ENCODE results near the gene FAM53C.
A peak's percentile ranks its signal among the peaks of the same experiment; 100 is the strongest.
"Not testable (repeated sequence)": the region's sequence is repeated elsewhere in the genome, so short reads cannot be mapped to it uniquely, and the experiment has no call there.

FAM53C gene

DNA sequence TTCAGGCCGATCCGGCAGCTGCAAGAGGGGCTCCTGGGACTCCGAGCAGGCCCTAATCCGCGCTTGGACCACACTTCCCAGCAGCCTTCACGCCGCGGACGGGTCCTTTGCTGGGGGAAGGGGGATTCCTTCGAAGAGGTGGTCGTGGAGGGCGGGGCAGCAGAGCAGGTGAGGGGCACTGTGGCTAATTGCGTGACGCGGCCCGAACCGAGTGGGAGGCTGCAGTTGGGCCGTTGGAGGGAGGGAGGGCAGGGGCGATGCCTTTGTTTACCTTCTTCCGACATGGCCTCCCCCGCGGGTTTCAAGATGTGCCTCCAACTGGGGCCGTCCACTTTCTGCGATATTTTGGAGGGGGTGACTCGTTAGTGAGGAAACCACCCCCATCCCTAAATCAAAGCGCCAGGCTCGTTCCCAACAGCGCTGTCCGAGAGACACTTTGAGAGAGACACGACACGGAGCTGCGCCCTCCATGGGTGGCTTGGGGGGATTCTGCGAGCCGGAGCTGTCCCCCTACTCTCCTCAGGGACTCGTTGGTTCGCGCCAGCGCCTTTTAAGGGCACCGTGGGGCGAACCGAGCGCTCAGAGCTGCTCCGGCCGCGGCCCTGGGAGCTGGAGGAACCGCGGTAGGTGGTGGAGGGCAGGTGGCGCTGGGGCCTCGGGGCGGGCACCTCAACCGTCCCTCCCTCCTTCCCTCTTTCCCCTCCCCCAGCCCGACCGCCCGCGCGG is at the start of gene FAM53C:
Gene FAM53C (plus strand): TSS at position 582 of the 726 bp plus-strand sequence. CDS start 3,070 bp downstream, outside the sequence.
- Mint-ChIP-seq H3K4me1 (peaks cover 25% of the 10 kb centered on the region), H3K36me3 (peaks cover 5% of the 10 kb centered on the region), H3K4me3 (peak within 1 kb of the TSS; percentile 96), H3K27me3 (no peaks in the 10 kb centered on the region), H3K27ac (peak within 1 kb of the TSS; percentile 100), H3K9me3 (no peaks in the 10 kb centered on the region)
- peak; percentile 98 to 99 for DNase-seq (ENCODE audit: low spot score in 2 of 2)
- peak; percentile 82 for ATAC-seq (ENCODE audit: low read depth)

DNA sequence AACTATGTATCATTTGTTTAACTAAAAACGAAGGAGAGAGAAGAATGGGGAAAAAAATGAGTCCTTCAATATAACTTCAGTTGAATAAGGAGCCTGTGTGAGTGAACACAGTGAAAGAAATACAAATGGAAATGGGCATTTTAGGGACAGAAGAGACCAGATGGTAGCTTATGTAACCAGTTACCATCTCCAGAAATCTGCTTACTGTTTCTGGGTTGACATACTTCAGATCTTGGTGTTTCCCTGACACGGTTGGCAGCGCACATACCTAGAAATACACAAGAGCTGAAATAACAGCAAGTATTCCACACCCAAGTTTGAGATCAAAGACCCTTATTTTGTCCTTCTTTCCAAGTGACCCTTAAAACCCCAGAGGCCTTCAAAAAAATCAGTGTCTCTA is 48.8 kb upstream of the FAM53C start:
- no peaks in the 10 kb centered on the region for H3K27me3 Mint-ChIP-seq
- no peak overlapping the region for H3K27ac Mint-ChIP-seq
- H3K9me3 Mint-ChIP-seq, result no peaks in the 10 kb centered on the region
- ATAC-seq (ENCODE audit: low read depth) (no peak), DNase-seq (ENCODE audit: low spot score in 2 of 2) (no peak)
- H3K4me1 Mint-ChIP-seq, result peaks cover 4% of the 10 kb centered on the region
- no peaks in the 10 kb centered on the region for H3K36me3 Mint-ChIP-seq
- H3K4me3 Mint-ChIP-seq, result no peak overlapping the region

DNA sequence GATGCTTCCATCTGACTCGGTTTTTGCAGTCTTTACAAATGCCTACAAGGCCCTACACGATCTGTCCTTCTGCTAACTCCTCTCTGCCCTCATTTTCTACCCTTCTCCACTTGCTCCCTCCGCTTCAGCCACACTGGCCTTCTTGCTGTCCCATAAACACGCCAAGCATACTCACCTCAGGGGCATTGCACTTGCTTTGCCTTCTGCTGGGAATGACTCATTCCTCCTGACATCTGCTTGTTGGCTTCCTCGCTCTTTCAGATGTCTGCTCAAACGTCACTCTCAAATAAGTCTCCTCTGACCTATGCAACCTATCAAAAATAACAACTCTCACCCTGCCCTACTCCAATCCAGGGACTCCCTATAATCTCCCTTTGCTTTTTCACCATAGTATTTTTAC is 34.7 kb upstream of the FAM53C start:
- H3K4me1 Mint-ChIP-seq, result no peaks in the 10 kb centered on the region
- H3K9me3 Mint-ChIP-seq, result no peaks in the 10 kb centered on the region
- no peak for ATAC-seq (ENCODE audit: low read depth)
- no peak overlapping the region for H3K27ac Mint-ChIP-seq
- H3K36me3 Mint-ChIP-seq, result peaks cover 4% of the 10 kb centered on the region
- no peak for DNase-seq (ENCODE audit: low spot score in 2 of 2)
- no peaks in the 10 kb centered on the region for H3K27me3 Mint-ChIP-seq
- no peak overlapping the region for H3K4me3 Mint-ChIP-seq

DNA sequence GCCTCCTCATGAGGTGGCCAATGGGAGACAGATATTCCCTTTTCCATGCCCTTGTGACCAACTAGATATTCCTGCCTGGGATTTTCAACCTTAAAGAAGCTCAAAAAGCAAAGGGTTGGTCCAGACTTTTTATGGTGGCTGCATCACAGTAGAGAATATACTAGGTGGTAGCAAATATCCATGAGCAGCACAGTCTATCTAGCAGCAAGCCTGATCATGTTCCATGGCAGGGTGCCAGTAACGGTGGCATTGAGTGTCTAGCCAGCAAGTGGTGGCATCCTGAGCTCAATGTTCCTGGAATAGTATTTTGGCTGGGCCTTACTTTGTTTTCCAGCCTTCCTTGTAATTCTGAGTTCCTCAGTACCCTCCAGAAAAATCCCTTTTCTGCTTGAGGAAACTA is 32.3 kb upstream of the FAM53C start:
- Mint-ChIP-seq H3K4me3 (no peak overlapping the region), H3K9me3 (no peaks in the 10 kb centered on the region), H3K27me3 (no peaks in the 10 kb centered on the region), H3K27ac (no peak overlapping the region), H3K36me3 (no peaks in the 10 kb centered on the region), H3K4me1 (no peaks in the 10 kb centered on the region)
- ATAC-seq (ENCODE audit: low read depth) (no peak), DNase-seq (ENCODE audit: low spot score in 2 of 2) (no peak)

DNA sequence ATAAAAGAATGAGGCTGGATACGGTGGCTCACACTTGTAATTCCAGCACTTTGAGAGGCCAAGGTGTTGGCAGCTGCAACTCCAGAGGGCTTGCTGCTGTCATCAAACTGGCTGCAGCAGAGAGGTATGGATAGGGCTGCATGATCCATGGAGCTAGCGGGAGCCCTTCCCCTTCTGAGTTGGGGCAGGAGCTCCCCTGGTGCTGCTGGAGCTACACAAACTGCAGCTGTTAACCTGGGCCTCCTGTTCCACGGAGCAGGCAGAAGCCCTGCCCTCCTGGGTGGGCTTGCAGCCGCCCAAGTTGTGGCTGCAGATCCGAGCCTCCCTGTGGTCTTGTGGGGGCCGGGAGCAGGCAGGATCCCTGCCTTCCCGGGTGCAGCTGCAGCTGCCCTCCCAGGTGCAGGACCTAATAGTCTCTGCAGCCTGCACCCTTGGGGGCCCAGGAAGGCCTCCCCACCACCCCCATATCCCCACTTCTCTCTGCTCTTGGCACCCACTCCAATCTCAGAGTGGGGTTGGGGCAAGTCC is 22.3 kb upstream of the FAM53C start:
- DNase-seq (ENCODE audit: low spot score in 2 of 2) (no peak), ATAC-seq (ENCODE audit: low read depth) (no peak)
- no peaks in the 10 kb centered on the region for H3K4me1 Mint-ChIP-seq
- H3K27me3 Mint-ChIP-seq, result no peaks in the 10 kb centered on the region
- H3K9me3 Mint-ChIP-seq, result peaks cover 1% of the 10 kb centered on the region
- no peaks in the 10 kb centered on the region for H3K36me3 Mint-ChIP-seq
- no peak overlapping the region for H3K27ac Mint-ChIP-seq
- H3K4me3 Mint-ChIP-seq, result no peak overlapping the region

- Mint-ChIP-seq H3K4me3 (no peak overlapping the region), H3K27ac (no peak overlapping the region), H3K27me3 (no peaks in the 10 kb centered on the region), H3K9me3 (peaks cover 1% of the 10 kb centered on the region), H3K4me1 (no peaks in the 10 kb centered on the region), H3K36me3 (no peaks in the 10 kb centered on the region)
- no peak for DNase-seq (ENCODE audit: low spot score in 2 of 2)
- ATAC-seq (ENCODE audit: low read depth), result no peak
Observed at GRCh38 chr5:138316355-138316754, 21.7 kb upstream of the FAM53C start.

GRCh38 chr5:138318211-138318610 is 19.9 kb upstream of the FAM53C start:
- H3K4me3 Mint-ChIP-seq; H3K36me3 Mint-ChIP-seq; DNase-seq (ENCODE audit: low spot score in 2 of 2); H3K9me3 Mint-ChIP-seq; H3K27me3 Mint-ChIP-seq; H3K4me1 Mint-ChIP-seq; ATAC-seq (ENCODE audit: low read depth); H3K27ac Mint-ChIP-seq: not testable (repeated sequence)

DNA sequence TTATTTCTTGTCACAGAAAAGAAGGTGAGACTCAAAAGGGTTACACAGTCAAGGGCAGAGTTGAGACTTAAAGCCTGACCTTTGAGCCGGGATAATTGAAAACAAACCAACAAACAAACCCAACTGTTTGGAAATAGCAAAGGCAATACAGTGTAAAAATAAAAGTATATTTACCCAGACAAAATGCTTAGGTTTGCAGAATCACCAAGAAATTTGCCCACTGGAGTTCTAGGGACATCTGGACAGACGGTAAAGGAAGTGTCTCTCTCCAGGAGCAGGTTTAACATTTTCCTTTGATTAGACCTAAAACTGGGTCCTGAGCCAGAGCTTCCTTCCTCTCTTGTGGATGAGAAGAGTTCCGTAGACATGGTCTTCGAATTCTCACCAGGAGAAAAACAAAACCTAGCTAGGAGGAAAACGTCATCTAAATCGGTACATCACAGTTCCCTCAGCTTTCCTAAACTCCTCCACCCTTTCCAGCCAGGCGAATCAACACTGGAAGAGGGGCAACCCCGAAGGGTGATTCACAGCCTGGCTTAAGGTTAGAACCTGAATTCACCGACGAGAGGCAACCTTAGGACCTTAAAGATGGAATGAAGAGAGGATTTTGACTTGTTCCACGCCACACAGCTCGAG is 7.1 kb upstream of the FAM53C start:
- H3K9me3 Mint-ChIP-seq, result no peaks in the 10 kb centered on the region
- no peaks in the 10 kb centered on the region for H3K36me3 Mint-ChIP-seq
- H3K4me3 Mint-ChIP-seq, result peak overlapping the region; percentile 88
- no peak for DNase-seq (ENCODE audit: low spot score in 2 of 2)
- no peak overlapping the region for H3K27ac Mint-ChIP-seq
- H3K27me3 Mint-ChIP-seq, result no peaks in the 10 kb centered on the region
- peaks cover 5% of the 10 kb centered on the region for H3K4me1 Mint-ChIP-seq
- ATAC-seq (ENCODE audit: low read depth), result no peak

DNA sequence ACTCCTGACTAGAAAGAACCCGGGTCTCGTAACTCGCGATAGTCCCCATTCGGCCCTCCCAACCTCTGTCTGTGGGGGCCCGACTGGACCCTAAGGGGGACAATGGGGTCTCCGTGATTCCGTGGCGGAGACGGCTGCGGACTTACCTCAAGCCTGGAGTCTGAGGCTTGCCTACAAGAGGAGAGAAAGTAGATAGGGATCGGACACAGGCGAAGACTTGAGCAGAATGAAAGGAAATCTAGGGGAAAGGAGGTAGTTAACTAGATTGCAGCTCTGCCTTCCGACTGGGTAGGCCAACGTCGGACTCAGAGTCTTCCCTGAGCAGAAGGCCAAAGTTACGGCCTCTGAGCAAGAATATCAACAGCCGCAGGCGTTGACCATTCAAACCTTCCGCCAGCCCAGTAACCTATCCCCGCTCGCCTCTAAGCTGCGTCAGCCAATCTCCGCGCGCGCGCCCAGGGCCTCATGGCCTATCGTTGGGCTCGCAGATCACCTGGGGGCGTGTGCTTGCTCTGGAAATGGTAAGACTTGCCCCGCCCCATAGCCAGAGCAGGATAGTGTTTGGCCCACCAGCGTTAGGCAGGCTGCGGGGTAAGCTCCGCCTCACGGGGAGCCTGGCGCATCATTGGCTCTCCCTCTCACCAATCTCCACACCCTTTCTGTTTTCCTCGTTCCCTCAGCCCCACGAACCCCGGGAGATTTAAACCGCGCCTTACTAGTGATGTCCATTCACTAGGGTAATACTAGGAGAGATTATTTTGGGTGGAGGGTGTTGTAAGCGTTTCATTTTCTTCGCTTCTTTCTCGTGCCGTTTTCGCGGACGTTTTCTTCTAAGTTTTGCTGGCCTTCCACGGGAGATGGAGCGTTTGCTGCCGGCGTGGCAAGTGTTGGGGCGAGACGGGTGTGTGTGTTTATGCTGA is 6.4 kb upstream of the FAM53C start, which contains the start of gene CDC25C:
Gene CDC25C (minus strand): TSS at position 356 of the 920 bp plus-strand sequence. CDS start 624 bp downstream, outside the sequence.
- peak; percentile 81 to 93 for DNase-seq (ENCODE audit: low spot score in 2 of 2)
- peak; percentile 99 for ATAC-seq (ENCODE audit: low read depth)
- Mint-ChIP-seq H3K9me3 (no peaks in the 10 kb centered on the region), H3K4me3 (peak within 1 kb of the TSS; percentile 88), H3K36me3 (no peaks in the 10 kb centered on the region), H3K27me3 (no peaks in the 10 kb centered on the region), H3K4me1 (peaks cover 5% of the 10 kb centered on the region), H3K27ac (no peak within 1 kb of the TSS)

- DNase-seq (ENCODE audit: low spot score in 2 of 2) (no peak), ATAC-seq (ENCODE audit: low read depth) (no peak)
- Mint-ChIP-seq H3K27me3 (no peaks in the 10 kb centered on the region), H3K27ac (no peak overlapping the region), H3K36me3 (no peaks in the 10 kb centered on the region), H3K9me3 (no peaks in the 10 kb centered on the region), H3K4me3 (no peak overlapping the region), H3K4me1 (peaks cover 23% of the 10 kb centered on the region)
Observed at GRCh38 chr5:138334867-138335447, 3.1 kb upstream of the FAM53C start.

DNA sequence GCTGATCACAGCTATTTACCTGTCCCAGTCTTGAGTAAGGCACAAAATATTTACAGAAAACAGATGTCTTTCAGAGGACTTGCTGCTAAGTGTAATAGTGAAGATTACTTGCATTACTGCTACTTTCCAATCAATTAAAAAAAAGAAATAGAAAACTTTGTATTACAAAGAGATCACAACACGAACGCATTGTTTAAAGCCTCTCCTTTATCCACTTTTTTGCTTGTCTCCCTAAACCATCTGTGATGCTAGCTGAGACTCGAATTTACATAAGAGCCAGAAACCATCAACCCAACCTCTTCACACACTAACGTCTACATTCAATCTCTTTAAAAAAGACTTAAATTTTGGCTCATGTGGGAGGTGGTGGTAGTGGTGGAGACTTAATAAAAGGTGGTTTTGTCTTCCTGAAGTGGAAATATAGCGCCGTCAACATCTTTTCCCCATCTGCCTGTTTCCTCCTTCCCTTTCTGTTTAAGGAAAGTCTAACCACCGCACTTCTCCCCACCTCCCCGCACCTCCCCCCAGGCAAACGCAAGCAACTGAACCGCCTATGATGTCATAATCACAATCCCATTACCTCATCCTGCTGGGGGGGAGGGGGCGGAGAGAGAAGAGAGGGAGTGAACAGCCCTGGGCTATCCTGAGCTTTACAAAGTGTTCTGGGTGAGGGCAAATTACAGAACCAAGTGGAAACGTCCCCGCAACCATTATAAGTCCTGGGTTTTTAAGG is 948 bp upstream of the FAM53C start:
- peaks cover 26% of the 10 kb centered on the region for H3K4me1 Mint-ChIP-seq
- peaks cover 5% of the 10 kb centered on the region for H3K36me3 Mint-ChIP-seq
- H3K4me3 Mint-ChIP-seq, result peak overlapping the region; percentile 96
- DNase-seq (ENCODE audit: low spot score in 2 of 2), result no peak
- peak overlapping the region; percentile 100 for H3K27ac Mint-ChIP-seq
- H3K9me3 Mint-ChIP-seq, result no peaks in the 10 kb centered on the region
- no peaks in the 10 kb centered on the region for H3K27me3 Mint-ChIP-seq
- peak; percentile 35 for ATAC-seq (ENCODE audit: low read depth)

DNA sequence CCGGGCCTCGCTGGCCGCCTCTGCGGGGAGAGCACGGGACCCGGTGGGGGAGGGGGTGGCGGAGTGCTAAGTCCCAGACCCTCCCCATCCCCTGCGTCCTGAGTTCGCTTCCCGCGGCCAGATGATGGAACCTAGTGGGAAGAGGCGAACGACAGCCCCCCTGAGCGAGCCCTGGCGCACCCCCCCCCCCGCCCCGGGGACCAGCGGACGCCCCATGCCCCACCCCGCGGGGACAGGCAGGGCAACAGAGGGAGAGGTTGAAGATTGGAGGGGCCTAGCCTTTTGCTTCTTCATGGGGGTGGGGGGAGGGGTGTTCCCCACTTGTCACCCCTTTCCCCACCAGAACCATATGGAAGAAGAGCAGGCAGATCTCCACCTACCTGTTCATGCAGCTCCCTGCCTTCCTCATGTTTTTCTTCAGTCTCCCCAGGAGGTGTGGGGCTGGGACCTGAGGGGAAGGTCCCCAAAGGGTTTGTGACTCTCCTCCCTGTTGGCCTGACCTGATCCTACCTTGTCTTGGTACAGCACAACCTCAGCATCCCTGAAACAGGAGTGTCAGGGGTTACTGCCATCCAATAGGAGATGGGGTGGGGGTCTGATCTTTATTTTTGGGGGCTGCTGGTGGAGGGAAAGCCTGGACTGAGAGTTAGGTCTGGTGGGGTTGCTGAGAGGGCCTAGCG is 485 bp downstream of the FAM53C start:
- Mint-ChIP-seq H3K36me3 (peaks cover 7% of the 10 kb centered on the region), H3K4me1 (peaks cover 25% of the 10 kb centered on the region)

More for the DNA sequence above, 485 bp downstream of the FAM53C start:
- ATAC-seq (ENCODE audit: low read depth) (no peak), DNase-seq (ENCODE audit: low spot score in 2 of 2) (peak in 1 of 2 donors; percentile 38)
- no peaks in the 10 kb centered on the region for H3K9me3 Mint-ChIP-seq
- H3K27me3 Mint-ChIP-seq, result no peaks in the 10 kb centered on the region
- H3K27ac Mint-ChIP-seq, result peak overlapping the region; percentile 100
- peak overlapping the region; percentile 96 for H3K4me3 Mint-ChIP-seq

Measured in memory B cell (primary cell).